NT2/D1 (cell line): ENCODE measurements around the gene PIK3R1.

Source experiments
- DNase-seq: peaks from one replicate; pipeline ENCODE4 v3.0.0-alpha.2; 2011; ENCODE audit warnings: low read depth, low spot score
- H3K27me3 ChIP-seq: 2 replicates; pipeline ENCODE4 v1.6.0; 2011; ENCODE audit warnings: mild to moderate bottlenecking; ENCODE audit not compliant: insufficient read length, insufficient read depth
- H3K36me3 ChIP-seq: 2 replicates; pipeline ENCODE4 v1.6.1; 2011; ENCODE audit warnings: mild to moderate bottlenecking, low read length, mixed read lengths; ENCODE audit not compliant: insufficient read depth, insufficient read length
- H3K4me1 ChIP-seq: 2 replicates; pipeline ENCODE4 v1.5.1; 2011; ENCODE audit not compliant: insufficient read depth, insufficient read length
- H3K4me3 ChIP-seq: 2 replicates; pipeline ENCODE4 v1.5.1; 2011; ENCODE audit warnings: low read depth; ENCODE audit not compliant: insufficient read length
- H3K9ac ChIP-seq: 2 replicates; pipeline ENCODE4 v1.6.0; 2011; ENCODE audit warnings: low read depth; ENCODE audit not compliant: insufficient read length
- H3K9me3 ChIP-seq: 2 replicates; pipeline ENCODE4 v1.5.1; 2011; ENCODE audit warnings: mild to moderate bottlenecking, low read length; ENCODE audit not compliant: insufficient read depth
- SUZ12 ChIP-seq: IDR thresholded peaks from 2 replicates; pipeline ENCODE4 v1.6.1; 2011; ENCODE audit not compliant: insufficient read length, insufficient read depth; ENCODE audit errors: extremely low read depth
- YY1 ChIP-seq: IDR thresholded peaks from 2 replicates; pipeline ENCODE4 v1.6.1; 2011; ENCODE audit not compliant: insufficient read length, insufficient read depth
- ZNF274 ChIP-seq: IDR thresholded peaks from 2 replicates; pipeline ENCODE4 v1.6.1; 2011; ENCODE audit warnings: mild to moderate bottlenecking, low read depth, low read length

Gene PIK3R1

GRCh38 chr5:68215208-68215897, at the start of gene PIK3R1:
PIK3R1 (plus strand) TSS chr5:68215756; CDS start chr5:68226676, 10,920 bp downstream.
- peak; percentile 70 for DNase-seq
- H3K4me1 ChIP-seq, result peaks cover 3% of the 10 kb centered on the region
- H3K4me3 ChIP-seq, result peak within 1 kb of the TSS; percentile 78
- H3K9ac ChIP-seq, result peak within 1 kb of the TSS; percentile 88
- peaks cover 1% of the 10 kb centered on the region for H3K36me3 ChIP-seq
- H3K9me3 ChIP-seq, result peaks cover 12% of the 10 kb centered on the region; the same call in 1 of the 2 replicates
- peaks cover 17% of the 10 kb centered on the region for H3K27me3 ChIP-seq
- TF ChIP-seq SUZ12, result no peak
- no peak for TF ChIP-seq ZNF274
- no peak for TF ChIP-seq YY1

GRCh38 chr5:68167195-68167651, 48.3 kb upstream of the PIK3R1 start:
- Histone ChIP-seq H3K36me3 (no peaks in the 10 kb centered on the region), H3K27me3 (no peaks in the 10 kb centered on the region), H3K9ac (no peak overlapping the region), H3K4me3 (no peak overlapping the region), H3K9me3 (no peaks in the 10 kb centered on the region), H3K4me1 (no peaks in the 10 kb centered on the region)
- DNase-seq, result no peak
- TF ChIP-seq ZNF274, result no peak
- no peak for TF ChIP-seq YY1
- no peak for TF ChIP-seq SUZ12

- Histone ChIP-seq H3K27me3 (no peaks in the 10 kb centered on the region), H3K36me3 (no peaks in the 10 kb centered on the region), H3K9me3 (no peaks in the 10 kb centered on the region), H3K9ac (no peak overlapping the region), H3K4me3 (no peak overlapping the region), H3K4me1 (no peaks in the 10 kb centered on the region)
- TF ChIP-seq YY1 (no peak), SUZ12 (no peak), ZNF274 (no peak)
- DNase-seq, result no peak
These were observed 45.7 kb upstream of the PIK3R1 start for GRCh38 chr5:68169903-68170302.

GRCh38 chr5:68170826-68171558, 44.6 kb upstream of the PIK3R1 start:
- no peak for DNase-seq
- no peak for TF ChIP-seq SUZ12
- no peak for TF ChIP-seq YY1
- TF ChIP-seq ZNF274, result no peak
- Histone ChIP-seq H3K9me3 (no peaks in the 10 kb centered on the region), H3K9ac (no peak overlapping the region), H3K36me3 (no peaks in the 10 kb centered on the region), H3K27me3 (no peaks in the 10 kb centered on the region), H3K4me3 (no peak overlapping the region), H3K4me1 (no peaks in the 10 kb centered on the region)

GRCh38 chr5:68172314-68172713, 43.2 kb upstream of the PIK3R1 start:
- no peaks in the 10 kb centered on the region for H3K9me3 ChIP-seq
- H3K27me3 ChIP-seq, result no peaks in the 10 kb centered on the region
- DNase-seq, result no peak
- H3K36me3 ChIP-seq, result no peaks in the 10 kb centered on the region
- H3K4me3 ChIP-seq, result no peak overlapping the region
- no peak overlapping the region for H3K9ac ChIP-seq
- TF ChIP-seq ZNF274 (no peak), SUZ12 (no peak), YY1 (no peak)
- H3K4me1 ChIP-seq, result no peaks in the 10 kb centered on the region

GRCh38 chr5:68173007-68173406, 42.5 kb upstream of the PIK3R1 start:
- TF ChIP-seq YY1 (no peak), ZNF274 (no peak), SUZ12 (no peak)
- Histone ChIP-seq H3K4me1 (peaks cover 2% of the 10 kb centered on the region), H3K4me3 (no peak overlapping the region), H3K9ac (no peak overlapping the region), H3K36me3 (no peaks in the 10 kb centered on the region), H3K9me3 (no peaks in the 10 kb centered on the region), H3K27me3 (no peaks in the 10 kb centered on the region)
- no peak for DNase-seq

- H3K4me1 ChIP-seq, result peaks cover 2% of the 10 kb centered on the region
- no peaks in the 10 kb centered on the region for H3K36me3 ChIP-seq
- DNase-seq, result no peak
- no peaks in the 10 kb centered on the region for H3K27me3 ChIP-seq
- TF ChIP-seq ZNF274 (no peak), SUZ12 (no peak), YY1 (no peak)
- no peaks in the 10 kb centered on the region for H3K9me3 ChIP-seq
- H3K9ac ChIP-seq, result no peak overlapping the region
- H3K4me3 ChIP-seq, result no peak overlapping the region
These were observed 39.3 kb upstream of the PIK3R1 start for GRCh38 chr5:68176253-68176652.
